KOPT-K1 (cell line): ENCODE data around the gene ASPHD1.
"Not testable (repeated sequence)": the region's sequence is repeated elsewhere in the genome, so short reads cannot be mapped to it uniquely, and the experiment has no call there.

Experiments
- H3K27ac ChIP-seq: fragments of 200-600 bp; sonication (generic); 2 replicates; pipeline ENCODE4 v1.5.1; 2016; ENCODE audit warnings: antibody characterized with exemption, mild to moderate bottlenecking, low read depth, low read length; ENCODE audit not compliant: poor library complexity, severe bottlenecking
- H3K36me3 ChIP-seq: fragments of 200-600 bp; sonication (generic); 2 replicates; pipeline ENCODE4 v1.5.1; 2017; ENCODE audit warnings: antibody characterized with exemption, mild to moderate bottlenecking, low read length, moderate library complexity; ENCODE audit not compliant: insufficient read depth
- H3K9me3 ChIP-seq: fragments of 200-600 bp; sonication (generic); 2 replicates; pipeline ENCODE4 v1.5.1; 2017; ENCODE audit warnings: antibody characterized with exemption, low read length, mild to moderate bottlenecking; ENCODE audit not compliant: insufficient read depth, poor library complexity, severe bottlenecking

ASPHD1 gene

DNA sequence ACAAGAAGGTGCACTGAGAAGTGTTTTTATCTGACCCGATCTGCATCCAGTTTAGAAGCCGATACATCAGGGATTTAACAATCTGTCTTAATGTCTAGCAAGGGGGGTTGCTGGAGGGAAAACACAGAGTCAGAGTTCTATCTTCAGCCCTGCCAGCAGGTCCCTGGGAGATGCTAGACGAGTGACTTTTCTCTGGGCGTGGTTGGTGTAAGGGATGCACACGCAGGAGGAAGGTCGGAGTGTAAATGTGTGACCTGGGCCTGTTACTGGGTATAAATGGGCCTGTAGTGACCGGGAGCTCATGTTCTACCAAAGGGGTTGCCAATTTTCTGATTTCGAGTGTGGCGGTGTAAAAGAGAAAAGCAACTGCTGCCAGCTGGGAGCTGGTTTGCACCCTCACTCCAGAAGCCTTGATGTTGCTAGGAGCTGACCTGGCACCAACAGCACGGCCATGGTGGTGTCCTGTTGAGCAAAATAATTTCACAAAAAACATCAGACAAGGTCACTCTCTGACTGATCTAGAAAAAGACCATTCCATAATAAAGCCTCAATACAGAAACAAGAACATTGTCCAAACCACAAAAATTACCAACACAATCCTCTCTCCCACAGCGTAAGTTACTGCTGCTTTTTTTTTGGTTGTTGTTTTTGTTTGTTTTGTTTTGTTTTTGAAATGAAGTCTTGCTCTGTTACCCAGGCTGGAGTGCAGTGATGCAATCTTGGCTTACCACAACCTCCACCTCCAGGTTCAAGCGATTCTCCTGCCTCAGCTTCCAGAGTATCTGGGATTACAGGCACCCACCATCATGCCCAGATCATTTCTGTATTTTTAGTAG is 27.0 kb downstream of the ASPHD1 start:
- H3K27ac ChIP-seq, result no peak overlapping the region
- no peaks in the 10 kb centered on the region for H3K9me3 ChIP-seq
- H3K36me3 ChIP-seq, result peaks cover 10% of the 10 kb centered on the region

DNA sequence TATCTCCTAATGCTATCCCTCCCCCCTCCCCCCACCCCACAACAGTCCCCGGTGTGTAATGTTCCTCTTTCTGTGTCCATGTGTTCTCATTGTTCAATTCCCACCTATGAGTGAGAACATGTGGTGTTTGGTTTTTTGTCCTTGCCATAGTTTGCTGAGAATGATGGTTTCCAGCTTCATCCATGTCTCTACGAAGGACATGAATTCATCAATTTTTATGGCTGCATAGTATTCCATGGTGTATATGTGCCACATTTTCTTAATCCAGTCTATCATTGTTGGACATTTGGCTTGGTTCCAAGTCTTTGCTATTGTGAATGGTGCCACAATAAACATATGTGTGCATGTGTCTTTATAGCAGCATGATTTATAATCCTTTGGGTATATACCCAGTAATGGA is 31.5 kb downstream of the ASPHD1 start:
- H3K36me3 ChIP-seq, H3K27ac ChIP-seq, H3K9me3 ChIP-seq: not testable (repeated sequence)

- H3K36me3 ChIP-seq, result no peaks in the 10 kb centered on the region
- no peak overlapping the region for H3K27ac ChIP-seq
- H3K9me3 ChIP-seq, result no peaks in the 10 kb centered on the region
Observed at GRCh38 chr16:29940656-29941055, 40.4 kb downstream of the ASPHD1 start.

DNA sequence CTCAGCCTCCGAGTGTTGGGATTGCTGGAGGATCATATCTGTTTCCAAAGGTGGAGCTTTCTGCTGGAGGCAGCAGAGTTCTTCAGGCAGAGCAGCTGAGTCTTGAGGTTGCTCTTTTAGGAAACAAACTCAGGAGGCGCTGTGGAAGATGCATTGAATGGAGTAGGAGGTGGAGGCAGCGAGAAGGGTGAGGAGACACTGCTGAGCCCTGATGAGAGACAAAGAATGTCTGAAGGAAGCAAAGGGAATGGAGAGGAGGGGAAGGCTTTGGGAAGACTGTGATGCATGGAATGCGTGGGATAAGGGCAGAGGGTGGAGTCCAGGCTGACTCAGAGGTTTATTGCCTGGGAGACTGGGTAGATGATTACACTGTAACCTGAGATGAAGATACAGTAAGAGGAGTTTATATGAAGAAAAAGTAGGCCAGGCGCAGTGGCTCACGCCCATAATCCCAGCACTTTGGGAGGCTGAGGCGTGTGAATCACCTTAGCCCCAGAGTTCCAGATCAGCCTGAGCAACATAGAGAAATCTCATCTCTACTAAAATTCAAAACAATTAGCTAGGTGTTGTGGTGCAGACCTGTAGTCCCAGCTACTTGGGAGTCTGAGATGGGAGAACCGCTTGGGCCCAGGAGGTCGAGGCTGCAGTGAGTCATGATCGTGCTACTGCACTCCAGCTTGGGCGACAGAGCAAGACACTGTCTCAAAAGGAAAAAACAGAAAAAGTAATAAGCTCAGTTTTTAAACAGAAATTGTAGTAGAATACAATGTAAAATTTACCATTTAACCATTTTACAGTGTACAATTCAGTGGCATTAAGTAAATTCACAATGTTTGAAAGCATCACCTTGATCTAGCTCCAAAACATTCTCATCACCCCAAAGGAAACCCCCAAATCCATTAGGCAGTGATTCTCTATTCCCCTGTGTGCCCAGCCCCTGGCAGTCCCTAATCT is 43.8 kb downstream of the ASPHD1 start:
- H3K27ac ChIP-seq, result peak overlapping the region; percentile 35
- no peaks in the 10 kb centered on the region for H3K36me3 ChIP-seq
- H3K9me3 ChIP-seq, result no peaks in the 10 kb centered on the region

GRCh38 chr16:29947897-29948296 is 47.6 kb downstream of the ASPHD1 start:
- no peaks in the 10 kb centered on the region for H3K36me3 ChIP-seq
- peaks cover 7% of the 10 kb centered on the region for H3K9me3 ChIP-seq
- H3K27ac ChIP-seq, result no peak overlapping the region

DNA sequence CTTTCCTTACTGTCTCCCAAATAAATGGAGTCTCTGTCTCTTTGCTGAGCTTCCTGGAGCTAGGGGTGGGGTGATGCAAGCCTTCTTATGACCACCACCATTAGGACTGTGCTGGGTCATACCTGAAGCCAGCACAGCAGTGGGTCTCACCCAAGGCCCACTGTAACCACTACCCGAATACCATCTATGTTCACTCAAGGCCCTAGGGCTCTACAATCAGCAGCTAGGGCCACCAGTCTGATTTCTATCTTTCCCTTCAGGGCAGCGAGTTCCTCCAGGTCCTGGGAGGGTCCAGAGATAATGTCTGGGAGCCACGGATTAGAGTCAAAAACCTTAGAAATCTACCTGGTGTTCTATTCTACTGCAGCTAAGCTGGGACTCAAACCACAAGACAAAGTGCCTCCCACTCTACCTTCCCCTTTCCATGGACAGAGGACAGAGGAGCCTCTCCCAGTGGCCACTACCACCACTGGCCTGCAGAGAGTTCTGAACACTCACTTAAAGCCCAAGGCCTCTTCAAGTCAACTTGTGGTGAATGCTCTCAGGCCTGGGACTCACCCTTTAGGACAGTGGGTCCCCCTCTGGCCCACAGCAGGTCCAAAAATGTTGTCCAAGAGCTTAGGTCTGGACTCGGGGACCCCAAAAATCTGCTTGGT is 50.6 kb downstream of the ASPHD1 start:
- H3K27ac ChIP-seq, result no peak overlapping the region

GRCh38 chr16:29951625-29952365 is 51.5 kb downstream of the ASPHD1 start:
- Histone ChIP-seq H3K27ac (no peak overlapping the region), H3K9me3 (peaks cover 7% of the 10 kb centered on the region), H3K36me3 (no peaks in the 10 kb centered on the region)

More for the DNA sequence above, 50.6 kb downstream of the ASPHD1 start:
- Histone ChIP-seq H3K9me3 (peaks cover 7% of the 10 kb centered on the region), H3K36me3 (no peaks in the 10 kb centered on the region)
